ENCODE data around the gene MITF.

DNA sequence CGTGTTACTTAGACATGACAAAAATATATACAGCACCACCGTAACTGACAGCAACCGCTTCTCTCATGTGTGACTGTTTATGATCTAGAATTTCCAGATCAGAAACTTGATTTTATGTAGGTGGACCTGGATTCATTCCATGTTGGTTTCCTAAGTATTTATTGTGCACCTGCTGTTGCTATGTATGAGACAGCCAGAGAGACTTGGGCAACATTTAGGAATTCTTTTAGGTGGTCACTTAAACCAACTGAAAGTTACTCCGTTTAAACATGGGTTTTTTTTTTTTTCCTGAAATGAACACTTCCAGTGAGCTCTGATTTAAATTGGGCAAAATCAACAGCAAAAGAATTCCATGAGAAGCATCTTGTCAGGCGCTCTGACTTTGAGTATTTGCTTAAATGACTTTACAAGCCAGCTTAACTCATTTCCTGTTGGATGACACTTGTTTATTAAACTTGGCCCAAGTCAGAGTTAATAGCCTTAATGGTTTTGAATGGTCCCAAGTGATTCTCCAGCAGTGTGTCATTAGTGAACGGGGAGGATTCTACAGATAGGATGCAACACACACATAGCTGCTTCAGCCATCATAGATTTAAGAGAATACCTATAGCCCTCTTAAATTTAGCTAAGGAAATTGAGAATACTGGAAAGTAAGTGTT lies 31.8 kb downstream of the MITF start:
- TF ChIP-seq, protein P1, sequence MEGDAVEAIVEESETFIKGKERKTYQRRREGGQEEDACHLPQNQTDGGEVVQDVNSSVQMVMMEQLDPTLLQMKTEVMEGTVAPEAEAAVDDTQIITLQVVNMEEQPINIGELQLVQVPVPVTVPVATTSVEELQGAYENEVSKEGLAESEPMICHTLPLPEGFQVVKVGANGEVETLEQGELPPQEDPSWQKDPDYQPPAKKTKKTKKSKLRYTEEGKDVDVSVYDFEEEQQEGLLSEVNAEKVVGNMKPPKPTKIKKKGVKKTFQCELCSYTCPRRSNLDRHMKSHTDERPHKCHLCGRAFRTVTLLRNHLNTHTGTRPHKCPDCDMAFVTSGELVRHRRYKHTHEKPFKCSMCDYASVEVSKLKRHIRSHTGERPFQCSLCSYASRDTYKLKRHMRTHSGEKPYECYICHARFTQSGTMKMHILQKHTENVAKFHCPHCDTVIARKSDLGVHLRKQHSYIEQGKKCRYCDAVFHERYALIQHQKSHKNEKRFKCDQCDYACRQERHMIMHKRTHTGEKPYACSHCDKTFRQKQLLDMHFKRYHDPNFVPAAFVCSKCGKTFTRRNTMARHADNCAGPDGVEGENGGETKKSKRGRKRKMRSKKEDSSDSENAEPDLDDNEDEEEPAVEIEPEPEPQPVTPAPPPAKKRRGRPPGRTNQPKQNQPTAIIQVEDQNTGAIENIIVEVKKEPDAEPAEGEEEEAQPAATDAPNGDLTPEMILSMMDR (optimal IDR thresholded peaks at IDR 0.05 in 1 of 3, IDR thresholded peaks at IDR 0.05 in 1 of 3, conservative IDR thresholded peaks at IDR 0.05 in 1 of 3; ENCODE audit: extremely low read depth in 1 of 3, insufficient read depth in 2 of 3, low read length in 3 of 3), result no peak
- TF ChIP-seq EZH2 (IDR thresholded peaks at IDR 0.05; ENCODE audit: low read length), result no peak

All from keratinocyte (primary cell).